Measurements from ENCODE around the gene ADD1.

ADD1 gene

GRCh38 chr4:2850966-2851798 is 7.5 kb downstream of the ADD1 start:
- H3K4me3 ChIP-seq (ENCODE audit: low read depth, low read length) = no peak overlapping the region
- TF ChIP-seq, protein P1, sequence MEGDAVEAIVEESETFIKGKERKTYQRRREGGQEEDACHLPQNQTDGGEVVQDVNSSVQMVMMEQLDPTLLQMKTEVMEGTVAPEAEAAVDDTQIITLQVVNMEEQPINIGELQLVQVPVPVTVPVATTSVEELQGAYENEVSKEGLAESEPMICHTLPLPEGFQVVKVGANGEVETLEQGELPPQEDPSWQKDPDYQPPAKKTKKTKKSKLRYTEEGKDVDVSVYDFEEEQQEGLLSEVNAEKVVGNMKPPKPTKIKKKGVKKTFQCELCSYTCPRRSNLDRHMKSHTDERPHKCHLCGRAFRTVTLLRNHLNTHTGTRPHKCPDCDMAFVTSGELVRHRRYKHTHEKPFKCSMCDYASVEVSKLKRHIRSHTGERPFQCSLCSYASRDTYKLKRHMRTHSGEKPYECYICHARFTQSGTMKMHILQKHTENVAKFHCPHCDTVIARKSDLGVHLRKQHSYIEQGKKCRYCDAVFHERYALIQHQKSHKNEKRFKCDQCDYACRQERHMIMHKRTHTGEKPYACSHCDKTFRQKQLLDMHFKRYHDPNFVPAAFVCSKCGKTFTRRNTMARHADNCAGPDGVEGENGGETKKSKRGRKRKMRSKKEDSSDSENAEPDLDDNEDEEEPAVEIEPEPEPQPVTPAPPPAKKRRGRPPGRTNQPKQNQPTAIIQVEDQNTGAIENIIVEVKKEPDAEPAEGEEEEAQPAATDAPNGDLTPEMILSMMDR (IDR thresholded peaks at IDR 0.05; ENCODE audit: low read depth, low read length) = no peak

DNA sequence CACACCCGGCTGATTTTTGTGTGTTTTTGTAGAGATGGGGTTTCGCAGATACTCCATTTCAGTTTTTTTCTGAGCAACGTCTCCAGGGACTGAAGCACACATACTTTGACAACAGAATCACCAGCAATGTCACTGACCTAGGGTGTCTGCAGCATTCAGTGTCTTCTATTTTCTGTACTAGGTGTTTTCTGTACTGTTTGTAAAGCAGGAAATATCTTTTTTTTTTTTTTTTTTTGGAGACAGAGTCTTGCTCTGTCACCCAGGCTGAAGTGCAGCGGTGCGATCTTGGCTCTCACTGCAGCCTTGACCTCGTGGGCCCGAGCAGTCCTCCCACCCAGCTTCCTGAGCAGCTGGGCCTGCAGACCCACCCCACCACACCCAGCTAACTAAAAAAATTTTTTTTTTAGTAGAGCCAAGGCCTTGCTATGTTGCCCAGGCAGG is 8.9 kb downstream of the ADD1 start:
- TF ChIP-seq, protein P1 (IDR thresholded peaks at IDR 0.05; ENCODE audit: low read depth, low read length) = no peak
- no peak overlapping the region for H3K4me3 ChIP-seq (ENCODE audit: low read depth, low read length)

GRCh38 chr4:2855584-2855983 is 11.9 kb downstream of the ADD1 start:
- TF ChIP-seq, protein P1 (IDR thresholded peaks at IDR 0.05; ENCODE audit: low read depth, low read length) = no peak

DNA sequence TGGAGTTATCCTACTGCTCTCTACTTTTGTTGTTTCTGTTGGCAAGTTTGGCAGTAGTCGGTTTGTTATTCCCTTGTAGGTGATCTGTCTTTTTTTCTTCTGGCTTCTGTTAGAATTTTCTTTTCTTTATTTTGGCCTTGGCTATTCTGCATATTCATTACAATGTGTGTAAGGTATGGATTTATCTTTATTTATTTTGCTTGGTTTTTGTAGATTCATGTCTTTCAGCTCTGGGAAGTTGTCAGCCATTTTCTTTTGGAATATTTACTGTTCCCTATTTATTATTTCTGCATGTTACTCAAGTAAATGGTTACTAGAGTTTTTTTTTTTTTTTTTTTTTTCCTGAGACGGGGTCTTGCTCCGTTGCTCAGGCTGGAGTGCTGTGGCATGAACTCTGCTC is 12.6 kb downstream of the ADD1 start:
- TF ChIP-seq, protein P1 (IDR thresholded peaks at IDR 0.05; ENCODE audit: low read depth, low read length) = no peak
- H3K4me3 ChIP-seq (ENCODE audit: low read depth, low read length) = no peak overlapping the region

More at GRCh38 chr4:2855584-2855983, 11.9 kb downstream of the ADD1 start:
- H3K4me3 ChIP-seq (ENCODE audit: low read depth, low read length) = no peak overlapping the region

DNA sequence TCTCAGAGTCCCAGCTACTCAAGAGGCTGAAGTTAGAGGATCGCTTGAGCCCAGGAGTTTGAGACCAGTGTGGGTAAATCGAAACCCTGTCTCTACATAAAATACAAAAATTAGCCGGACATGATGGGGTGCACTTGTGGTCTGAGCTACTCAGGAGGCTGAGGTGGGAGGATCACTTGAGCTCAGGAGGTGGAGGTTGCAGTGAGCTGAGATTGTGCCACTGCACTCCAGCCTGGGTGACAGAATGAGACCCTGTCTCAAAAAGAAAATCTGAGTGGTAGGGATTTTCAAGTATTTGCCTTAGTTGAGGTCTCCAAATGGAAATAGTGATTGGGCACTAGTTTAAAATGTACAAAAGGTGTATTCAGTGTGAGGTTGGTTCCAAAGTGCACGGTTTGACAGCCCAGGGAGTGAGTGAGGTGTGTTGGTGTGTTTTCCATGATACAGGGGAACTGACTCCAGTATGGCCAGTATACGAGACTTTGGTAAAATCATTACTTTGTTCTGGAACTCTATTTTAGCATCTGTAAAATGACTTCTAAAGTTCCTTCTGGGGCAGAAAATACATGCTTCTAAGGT is 13.8 kb downstream of the ADD1 start:
- TF ChIP-seq, protein P1 (IDR thresholded peaks at IDR 0.05; ENCODE audit: low read depth, low read length) = no peak
- H3K4me3 ChIP-seq (ENCODE audit: low read depth, low read length) = no peak overlapping the region

GRCh38 chr4:2858451-2859217 is 15.0 kb downstream of the ADD1 start:
- TF ChIP-seq, protein P1 (IDR thresholded peaks at IDR 0.05; ENCODE audit: low read depth, low read length) = no peak
- H3K4me3 ChIP-seq (ENCODE audit: low read depth, low read length) = no peak overlapping the region
